ENCODE measurements around the gene SYTL2.

DNA sequence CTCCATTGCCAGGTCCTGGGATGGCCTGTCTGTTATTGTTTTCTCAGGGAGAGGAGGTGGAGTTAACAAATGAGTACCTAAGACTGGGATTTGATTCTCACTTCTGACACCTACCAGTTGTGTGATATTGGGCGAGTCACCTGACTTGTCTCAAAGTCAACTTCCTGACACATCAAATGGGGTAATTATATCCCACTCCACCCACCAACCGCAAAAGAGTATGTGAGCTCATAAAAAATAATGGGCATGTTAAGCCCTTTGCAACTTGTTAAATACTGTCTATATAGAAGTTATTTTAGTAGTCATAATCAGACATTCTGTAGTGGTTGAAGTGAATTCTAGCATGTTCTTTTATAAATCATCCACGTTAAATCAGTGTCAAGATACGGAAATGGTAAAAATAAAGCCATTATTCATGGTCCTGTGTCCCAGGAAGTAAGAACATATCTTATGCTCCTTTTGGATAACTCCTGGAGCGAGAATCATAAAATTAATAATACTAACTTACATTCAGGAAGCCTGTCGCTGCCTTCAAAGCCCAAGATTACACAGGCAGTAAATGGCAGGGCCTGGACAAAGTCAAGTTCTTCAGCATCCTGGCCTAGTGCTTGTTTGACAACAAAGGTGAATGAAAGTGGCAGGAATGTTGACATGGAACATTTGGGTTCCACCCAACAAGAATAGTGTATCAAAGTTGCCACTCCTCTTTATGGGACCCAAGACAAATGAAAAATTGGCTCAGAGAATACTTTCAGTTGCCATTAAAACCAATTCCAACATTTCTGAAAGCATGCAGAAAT lies 54.3 kb downstream of the SYTL2 start:
- TF ChIP-seq, protein P1, sequence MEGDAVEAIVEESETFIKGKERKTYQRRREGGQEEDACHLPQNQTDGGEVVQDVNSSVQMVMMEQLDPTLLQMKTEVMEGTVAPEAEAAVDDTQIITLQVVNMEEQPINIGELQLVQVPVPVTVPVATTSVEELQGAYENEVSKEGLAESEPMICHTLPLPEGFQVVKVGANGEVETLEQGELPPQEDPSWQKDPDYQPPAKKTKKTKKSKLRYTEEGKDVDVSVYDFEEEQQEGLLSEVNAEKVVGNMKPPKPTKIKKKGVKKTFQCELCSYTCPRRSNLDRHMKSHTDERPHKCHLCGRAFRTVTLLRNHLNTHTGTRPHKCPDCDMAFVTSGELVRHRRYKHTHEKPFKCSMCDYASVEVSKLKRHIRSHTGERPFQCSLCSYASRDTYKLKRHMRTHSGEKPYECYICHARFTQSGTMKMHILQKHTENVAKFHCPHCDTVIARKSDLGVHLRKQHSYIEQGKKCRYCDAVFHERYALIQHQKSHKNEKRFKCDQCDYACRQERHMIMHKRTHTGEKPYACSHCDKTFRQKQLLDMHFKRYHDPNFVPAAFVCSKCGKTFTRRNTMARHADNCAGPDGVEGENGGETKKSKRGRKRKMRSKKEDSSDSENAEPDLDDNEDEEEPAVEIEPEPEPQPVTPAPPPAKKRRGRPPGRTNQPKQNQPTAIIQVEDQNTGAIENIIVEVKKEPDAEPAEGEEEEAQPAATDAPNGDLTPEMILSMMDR (IDR thresholded peaks at IDR 0.05), result no peak
- TF ChIP-seq POLR2A (IDR thresholded peaks at IDR 0.05) (no peak), EP300 (IDR thresholded peaks at IDR 0.05) (no peak)

All from ovary (tissue), 3 donors.